ENCODE data around the gene GLB1L3.
"Not testable (repeated sequence)": the region's sequence is repeated elsewhere in the genome, so short reads cannot be mapped to it uniquely, and the experiment has no call there.

The GLB1L3 gene

GRCh38 chr11:134317103-134317502 lies 40.9 kb downstream of the GLB1L3 start:
- no peak for DNase-seq

- not testable (repeated sequence) for DNase-seq
Measured at GRCh38 chr11:134321373-134321772, 45.2 kb downstream of the GLB1L3 start.

GRCh38 chr11:134322553-134322952 lies 46.4 kb downstream of the GLB1L3 start:
- no peak for DNase-seq

- no peak for DNase-seq
Measured at GRCh38 chr11:134328433-134328832, 52.3 kb downstream of the GLB1L3 start.

- DNase-seq: no peak
Measured at GRCh38 chr11:134330611-134331353, 54.6 kb downstream of the GLB1L3 start.

GRCh38 chr11:134331354-134332188 lies 55.4 kb downstream of the GLB1L3 start, which contains the start of gene GLB1L2:
GLB1L2 (plus strand) TSS chr11:134331988; CDS start chr11:134332062, 74 bp downstream.
- peak; percentile 73 for DNase-seq

- peak; percentile 17 for DNase-seq
Measured at GRCh38 chr11:134332189-134332631, 56.0 kb downstream of the GLB1L3 start.

- no peak for DNase-seq
Measured at GRCh38 chr11:134332782-134333181, 56.6 kb downstream of the GLB1L3 start.

GRCh38 chr11:134333312-134333711 lies 57.1 kb downstream of the GLB1L3 start:
- no peak for DNase-seq

GRCh38 chr11:134333946-134334345 lies 57.8 kb downstream of the GLB1L3 start:
- no peak for DNase-seq

GRCh38 chr11:134334796-134335571 lies 58.8 kb downstream of the GLB1L3 start:
- DNase-seq: no peak

- no peak for DNase-seq
Measured at GRCh38 chr11:134337051-134337450, 60.9 kb downstream of the GLB1L3 start.

GRCh38 chr11:134338068-134338467 lies 61.9 kb downstream of the GLB1L3 start:
- DNase-seq: no peak

- DNase-seq: no peak
Measured at GRCh38 chr11:134338654-134339053, 62.5 kb downstream of the GLB1L3 start.

GRCh38 chr11:134339756-134340155 lies 63.6 kb downstream of the GLB1L3 start:
- no peak for DNase-seq

- DNase-seq: no peak
Measured at GRCh38 chr11:134340354-134340964, 64.3 kb downstream of the GLB1L3 start.

GRCh38 chr11:134341805-134342571 lies 65.8 kb downstream of the GLB1L3 start:
- no peak for DNase-seq

- no peak for DNase-seq
Measured at GRCh38 chr11:134342572-134343340, 66.6 kb downstream of the GLB1L3 start.

- DNase-seq: no peak
Measured at GRCh38 chr11:134343646-134344045, 67.5 kb downstream of the GLB1L3 start.

GRCh38 chr11:134344497-134345236 lies 68.5 kb downstream of the GLB1L3 start:
- DNase-seq: not testable (repeated sequence)

Measured in effector CD4-positive, alpha-beta T cell (primary cell).